Fibroblast of skin of abdomen (primary cell): ENCODE data around the gene TLR9.

ENCODE experiments used
- DNase-seq: peaks from one replicate; pipeline ENCODE4 v3.0.0-alpha.2; 2013

TLR9 gene

GRCh38 chr3:52171514-52172261 is 53.8 kb downstream of the TLR9 start:
- peak; percentile 20 for DNase-seq
